Measurements from ENCODE around the gene SENP2. TPM values are rescaled to one million over a fixed set of nuclear protein-coding genes. Genes with fewer than 3 reads are reported as not detected.
"Not testable (repeated sequence)": the region's sequence is repeated elsewhere in the genome, so short reads cannot be mapped to it uniquely, and the experiment has no call there.

Gene SENP2
- total RNA-seq = 10 to 100 TPM; 30.6 to 38.6 TPM

- Mint-ChIP-seq H3K27ac (peak within 1 kb of the TSS; percentile 91 to 96), H3K36me3 (no peaks in the 10 kb centered on the region), H3K9me3 (no peaks in the 10 kb centered on the region)
- DNase-seq (ENCODE audit: low spot score in 2 of 2) = peak; percentile 96 to 99
- ATAC-seq = peak; percentile 96 to 97
Measured at GRCh38 chr3:185585859-185586685, at the start of gene SENP2. Gene SENP2, plus strand, starts transcription at chr3:185586295. Its CDS starts 119 bp downstream, at chr3:185586414.

GRCh38 chr3:185537369-185537970 is 48.6 kb upstream of the SENP2 start:
- H3K27ac Mint-ChIP-seq = peak overlapping the region; percentile 80 to 95
- DNase-seq (ENCODE audit: low spot score in 2 of 2) (peak in 1 of 2 donors; percentile 61), ATAC-seq (peak; percentile 97 to 98)
- H3K36me3 Mint-ChIP-seq = peaks cover 0 to 13% of the 10 kb centered on the region in 2 donors
- H3K9me3 Mint-ChIP-seq = peaks cover 0 to 5% of the 10 kb centered on the region in 2 donors

GRCh38 chr3:185539934-185540333 is 46.2 kb upstream of the SENP2 start:
- peaks cover 0 to 13% of the 10 kb centered on the region in 2 donors for H3K36me3 Mint-ChIP-seq

GRCh38 chr3:185540695-185541094 is 45.4 kb upstream of the SENP2 start:
- H3K36me3 Mint-ChIP-seq = peaks cover 0 to 13% of the 10 kb centered on the region in 2 donors

More at GRCh38 chr3:185539934-185540333, 46.2 kb upstream of the SENP2 start:
- Mint-ChIP-seq H3K27ac (no peak overlapping the region), H3K9me3 (peaks cover 0 to 5% of the 10 kb centered on the region in 2 donors)
- DNase-seq (ENCODE audit: low spot score in 2 of 2) (no peak), ATAC-seq (no peak)

DNA sequence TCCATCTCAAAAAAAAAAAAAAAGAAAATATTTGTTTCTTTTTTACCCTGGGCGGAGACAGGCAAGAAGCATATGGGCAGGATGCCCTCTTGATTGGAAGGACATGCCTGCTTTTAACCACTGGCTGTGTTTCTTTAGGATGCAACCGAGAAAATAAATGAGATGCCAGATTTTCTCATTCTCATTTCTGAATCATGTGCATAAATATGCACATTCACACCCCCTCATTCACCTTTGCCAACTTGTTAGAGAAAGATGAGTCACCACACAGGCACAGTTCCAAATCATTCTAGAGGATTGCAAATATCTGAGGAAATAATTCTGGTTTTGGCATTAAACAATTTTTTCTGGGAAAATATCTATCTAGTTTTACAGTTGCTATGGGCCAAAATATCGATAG is 37.0 kb upstream of the SENP2 start:
- Mint-ChIP-seq H3K27ac (no peak overlapping the region), H3K9me3 (no peaks in the 10 kb centered on the region), H3K36me3 (no peaks in the 10 kb centered on the region)
- ATAC-seq (peak; percentile 11 to 42), DNase-seq (ENCODE audit: low spot score in 2 of 2) (no peak)

More at GRCh38 chr3:185540695-185541094, 45.4 kb upstream of the SENP2 start:
- ATAC-seq (no peak), DNase-seq (ENCODE audit: low spot score in 2 of 2) (no peak)
- peaks cover 0 to 5% of the 10 kb centered on the region in 2 donors for H3K9me3 Mint-ChIP-seq
- H3K27ac Mint-ChIP-seq = no peak overlapping the region

GRCh38 chr3:185549651-185550111 is 36.4 kb upstream of the SENP2 start:
- no peaks in the 10 kb centered on the region for H3K36me3 Mint-ChIP-seq
- H3K27ac Mint-ChIP-seq = no peak overlapping the region
- ATAC-seq (no peak), DNase-seq (ENCODE audit: low spot score in 2 of 2) (no peak)
- no peaks in the 10 kb centered on the region for H3K9me3 Mint-ChIP-seq

DNA sequence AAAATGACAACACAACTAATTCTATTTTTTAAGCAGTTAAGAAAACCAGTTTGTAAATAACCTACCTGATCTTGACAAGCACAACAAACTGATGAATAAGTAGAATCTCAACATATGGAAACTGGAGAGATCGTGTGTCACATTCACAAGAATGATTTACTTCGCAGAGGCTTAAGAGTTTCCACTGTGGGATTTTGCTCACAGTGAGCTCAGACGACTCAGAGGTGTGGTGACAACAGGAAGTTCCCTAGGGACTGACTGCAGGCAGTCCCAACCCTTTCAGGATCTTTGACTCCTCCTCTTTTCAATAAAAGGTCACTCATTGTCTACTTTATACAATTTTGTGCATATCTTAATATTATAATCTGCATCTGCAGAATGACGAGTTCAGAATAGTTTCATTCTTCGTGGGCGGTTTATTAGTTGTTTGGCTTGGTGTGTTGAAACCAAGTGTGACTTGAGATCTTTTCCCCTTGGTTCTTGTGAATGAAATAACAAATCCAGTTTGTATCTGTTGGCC is 33.7 kb upstream of the SENP2 start, which contains the start of gene LIPH:
LIPH (minus strand) TSS at position 231 of the 520 bp plus-strand sequence; CDS start at position 114, 117 bp downstream.
- peak; percentile 92 to 94 for ATAC-seq
- DNase-seq (ENCODE audit: low spot score in 2 of 2) = no peak

GRCh38 chr3:185555101-185555501 is 31.0 kb upstream of the SENP2 start:
- ATAC-seq (no peak), DNase-seq (ENCODE audit: low spot score in 2 of 2) (no peak)
- Mint-ChIP-seq H3K36me3 (no peaks in the 10 kb centered on the region), H3K9me3 (no peaks in the 10 kb centered on the region), H3K27ac (no peak overlapping the region)

More for the DNA sequence above, 33.7 kb upstream of the SENP2 start, which contains the start of gene LIPH:
- no peaks in the 10 kb centered on the region for H3K9me3 Mint-ChIP-seq
- H3K36me3 Mint-ChIP-seq = no peaks in the 10 kb centered on the region
- peak within 1 kb of the TSS in 1 of 2 donors; percentile 8 for H3K27ac Mint-ChIP-seq

GRCh38 chr3:185555860-185556347 is 30.2 kb upstream of the SENP2 start:
- DNase-seq (ENCODE audit: low spot score in 2 of 2) (no peak), ATAC-seq (no peak)
- Mint-ChIP-seq H3K36me3 (no peaks in the 10 kb centered on the region), H3K9me3 (no peaks in the 10 kb centered on the region), H3K27ac (no peak overlapping the region)

DNA sequence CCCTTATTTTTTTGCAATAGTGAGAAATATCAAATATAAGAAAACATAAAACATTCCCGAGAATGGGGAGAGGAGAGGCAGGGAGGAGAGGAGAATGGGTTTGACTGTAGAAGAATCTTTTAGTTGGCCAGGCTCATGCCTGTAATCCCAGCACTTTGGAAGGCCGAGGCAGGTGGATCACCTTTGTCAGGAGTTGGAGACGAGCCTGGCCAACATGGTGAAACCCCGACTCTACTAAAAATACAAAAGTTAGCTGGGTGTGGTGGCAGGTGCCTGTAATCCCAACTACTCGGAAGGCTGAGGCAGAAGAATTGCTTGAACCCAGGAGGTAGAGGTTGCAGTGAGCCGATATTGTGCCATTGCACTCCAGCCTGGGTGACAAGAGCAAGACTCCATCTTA is 29.5 kb upstream of the SENP2 start:
- not testable (repeated sequence) for H3K36me3 Mint-ChIP-seq; ATAC-seq; H3K27ac Mint-ChIP-seq; DNase-seq (ENCODE audit: low spot score in 2 of 2); H3K9me3 Mint-ChIP-seq

DNA sequence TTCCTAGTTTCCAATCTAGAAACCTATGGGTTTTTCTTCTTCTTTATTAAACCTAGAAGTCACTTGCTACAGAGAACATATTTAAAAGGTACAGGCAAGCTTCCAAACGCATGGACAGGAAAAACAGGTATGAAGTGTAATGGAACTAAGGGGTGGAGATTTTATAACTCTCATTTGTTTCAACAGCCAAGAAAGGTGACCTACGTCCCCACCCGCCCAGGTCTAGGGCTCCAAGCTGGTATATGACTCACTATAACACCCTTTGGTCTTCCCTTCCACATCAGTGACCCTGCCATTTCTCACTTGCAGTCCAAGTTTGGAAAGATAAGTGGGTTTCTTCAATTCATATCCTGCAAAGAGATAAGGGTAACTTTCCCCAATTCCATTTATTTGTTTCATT is 27.7 kb upstream of the SENP2 start:
- peak overlapping the region in 1 of 2 donors; percentile 13 for H3K27ac Mint-ChIP-seq

DNA sequence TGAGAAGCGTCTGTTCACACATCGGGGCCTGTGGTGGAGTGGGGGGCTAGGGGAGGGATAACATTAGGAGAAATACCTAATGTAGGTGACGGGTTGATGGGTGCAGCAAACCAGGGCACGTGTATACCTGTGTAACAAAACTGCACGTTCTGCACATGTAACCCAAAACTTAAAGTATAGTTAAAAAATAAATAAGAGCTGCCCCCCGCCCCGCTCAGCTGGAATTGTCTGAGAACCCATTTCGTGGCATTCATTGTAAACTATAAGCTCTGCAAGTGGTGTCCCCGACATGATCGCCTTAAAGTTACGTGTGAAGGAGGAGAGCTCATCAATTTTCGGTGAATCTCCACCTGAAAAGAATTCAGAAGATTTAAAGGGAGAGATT is 26.4 kb upstream of the SENP2 start:
- DNase-seq (ENCODE audit: low spot score in 2 of 2) (no peak), ATAC-seq (peak in 1 of 2 donors; percentile 5)
- H3K36me3 Mint-ChIP-seq = no peaks in the 10 kb centered on the region
- no peak overlapping the region for H3K27ac Mint-ChIP-seq
- no peaks in the 10 kb centered on the region for H3K9me3 Mint-ChIP-seq

More for the DNA sequence above, 27.7 kb upstream of the SENP2 start:
- ATAC-seq (peak in 1 of 2 donors; percentile 64), DNase-seq (ENCODE audit: low spot score in 2 of 2) (no peak)
- no peaks in the 10 kb centered on the region for H3K36me3 Mint-ChIP-seq
- H3K9me3 Mint-ChIP-seq = no peaks in the 10 kb centered on the region

DNA sequence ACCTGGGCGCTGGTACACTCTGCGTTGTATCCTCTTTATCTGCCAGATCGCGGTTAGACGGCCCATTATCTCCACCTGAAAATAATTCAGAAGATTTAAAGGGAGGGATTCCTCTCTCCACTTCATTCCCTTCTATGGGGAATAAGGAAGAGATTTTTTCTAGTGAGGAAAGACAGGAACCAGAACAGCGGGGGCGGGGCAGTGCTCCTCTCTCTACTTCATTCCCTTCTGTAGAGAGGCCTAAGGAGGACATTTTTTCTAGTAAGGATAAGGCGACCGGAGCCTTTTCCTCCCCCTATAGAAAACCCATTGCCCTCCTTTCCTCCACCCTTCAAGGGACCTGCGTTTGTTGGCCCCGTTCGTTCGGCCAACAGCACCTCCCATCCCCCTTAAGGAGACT is 25.4 kb upstream of the SENP2 start:
- ATAC-seq = no peak
- H3K27ac Mint-ChIP-seq = no peak overlapping the region
- no peak for DNase-seq (ENCODE audit: low spot score in 2 of 2)
- no peaks in the 10 kb centered on the region for H3K9me3 Mint-ChIP-seq
- H3K36me3 Mint-ChIP-seq = no peaks in the 10 kb centered on the region

DNA sequence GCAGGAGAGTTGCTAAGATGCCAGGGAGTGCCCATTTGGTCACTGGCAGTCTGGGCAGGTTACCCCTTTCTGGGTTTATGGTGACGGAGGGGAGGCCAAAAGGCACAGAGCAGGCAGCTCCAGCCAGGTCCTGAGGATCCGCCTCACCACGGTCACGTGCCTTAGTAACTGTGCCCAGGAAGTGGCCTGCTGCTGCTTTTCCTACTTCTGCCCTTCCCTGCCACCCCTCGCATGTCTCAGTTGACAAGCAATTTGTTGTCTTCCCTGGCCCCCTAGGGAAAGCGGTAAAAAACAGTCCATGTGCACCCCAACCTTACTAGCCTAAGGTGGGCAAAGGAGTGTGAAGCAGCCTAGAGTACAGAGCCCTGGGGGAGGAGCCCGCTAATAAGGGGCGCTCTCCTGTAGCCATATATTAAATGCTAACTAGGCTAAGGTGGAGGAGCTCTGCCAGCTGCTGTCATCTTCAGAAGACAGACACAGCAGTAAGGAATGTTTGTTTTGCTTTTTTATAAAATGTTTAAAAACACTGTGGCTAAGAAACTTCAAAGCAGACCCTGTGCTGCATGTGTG is 24.6 kb upstream of the SENP2 start:
- ATAC-seq (peak in 1 of 2 donors; percentile 53), DNase-seq (ENCODE audit: low spot score in 2 of 2) (no peak)
- Mint-ChIP-seq H3K36me3 (no peaks in the 10 kb centered on the region), H3K9me3 (no peaks in the 10 kb centered on the region), H3K27ac (no peak overlapping the region)

- DNase-seq (ENCODE audit: low spot score in 2 of 2) = no peak
Measured at GRCh38 chr3:185561958-185562357, 24.1 kb upstream of the SENP2 start.

DNA sequence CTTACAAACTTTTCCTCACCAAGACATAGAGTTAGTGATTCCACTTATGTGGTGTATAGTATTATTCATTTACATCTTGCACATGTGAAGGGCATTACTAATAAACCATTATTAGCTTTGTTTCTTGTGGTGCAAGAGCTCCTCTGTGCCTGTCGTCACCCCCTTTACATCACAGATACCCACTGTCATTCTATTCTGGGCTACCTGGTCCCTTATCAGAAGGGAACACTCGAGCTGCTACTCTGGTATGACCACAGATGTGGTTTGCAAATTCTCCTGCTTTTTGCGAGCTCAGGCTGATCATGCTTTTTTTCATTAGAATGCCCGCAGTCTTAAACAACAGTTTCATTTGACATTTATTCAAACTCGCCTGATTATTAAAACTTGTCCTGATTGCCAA is 13.9 kb upstream of the SENP2 start:
- peaks cover 11 to 12% of the 10 kb centered on the region in 2 donors for H3K9me3 Mint-ChIP-seq
- no peak for DNase-seq (ENCODE audit: low spot score in 2 of 2)
- ATAC-seq = no peak
- H3K27ac Mint-ChIP-seq = no peak overlapping the region
- H3K36me3 Mint-ChIP-seq = peaks cover 6 to 11% of the 10 kb centered on the region in 2 donors

More at GRCh38 chr3:185561958-185562357, 24.1 kb upstream of the SENP2 start:
- Mint-ChIP-seq H3K27ac (no peak overlapping the region), H3K9me3 (no peaks in the 10 kb centered on the region), H3K36me3 (no peaks in the 10 kb centered on the region)
- ATAC-seq = peak; percentile 36 to 37
